HG03558 (cell line): ENCODE measurements around the gene SLC25A22.

ENCODE experiments used
- ATAC-seq: cut with Tn5 transposase; IDR thresholded peaks from one replicate; pipeline ENCODE4 v1.9.1; 2021; ENCODE audit warnings: moderate number of reproducible peaks; ENCODE audit not compliant: unreplicated experiment; ENCODE audit errors: extremely low read depth

The SLC25A22 gene

GRCh38 chr11:763073-763463 is 35.0 kb downstream of the SLC25A22 start:
- ATAC-seq, result no peak

GRCh38 chr11:762421-763072 is 35.5 kb downstream of the SLC25A22 start:
- no peak for ATAC-seq

- no peak for ATAC-seq
Observed at GRCh38 chr11:761526-762108, 36.5 kb downstream of the SLC25A22 start.

- ATAC-seq, result no peak
Observed at GRCh38 chr11:760236-760635, 37.8 kb downstream of the SLC25A22 start.

GRCh38 chr11:749731-750130 is 48.4 kb downstream of the SLC25A22 start:
- ATAC-seq, result no peak

- ATAC-seq, result no peak
Observed at GRCh38 chr11:748007-748359, 50.1 kb downstream of the SLC25A22 start.

GRCh38 chr11:747158-748006 is 50.7 kb downstream of the SLC25A22 start, which contains the start of gene TALDO1:
TALDO1 (plus strand) TSS chr11:747464; CDS start chr11:747482, 18 bp downstream.
- peak; percentile 71 for ATAC-seq

GRCh38 chr11:746289-747157 is 51.6 kb downstream of the SLC25A22 start:
- no peak for ATAC-seq

GRCh38 chr11:745428-745827 is 52.7 kb downstream of the SLC25A22 start:
- no peak for ATAC-seq

GRCh38 chr11:742571-743201 is 55.4 kb downstream of the SLC25A22 start:
- ATAC-seq, result no peak

GRCh38 chr11:742156-742546 is 55.9 kb downstream of the SLC25A22 start:
- no peak for ATAC-seq
